Gastroesophageal sphincter (tissue), 4 donors: ENCODE results near the gene ACER2. TPM values are rescaled to one million over a fixed set of nuclear protein-coding genes. Genes with fewer than 3 reads are reported as not detected.
"Not testable (repeated sequence)": the region's sequence is repeated elsewhere in the genome, so short reads cannot be mapped to it uniquely, and the experiment has no call there.

Experiments
- ATAC-seq: fragments of 150-250 bp; one replicate; pipeline ENCODE4 v1.9.1; 2016; ENCODE audit warnings: mild to moderate bottlenecking, moderate library complexity
- H3K27ac ChIP-seq, 4 donors: fragments of 200-600 bp; sonication (generic) in 3 of 4; 1 replicate in 3 of 4; 2 replicates in 1 of 4; pipeline ENCODE4 v1.5.1; 2016 to 2019
- H3K27me3 ChIP-seq: fragments of 200-600 bp; sonication (generic); one replicate; pipeline ENCODE4 v1.5.1; 2019
- H3K36me3 ChIP-seq, 2 donors: fragments of 200-600 bp; sonication (generic); one replicate each; pipeline ENCODE4 v1.5.1; 2019; ENCODE audit warnings: control low read depth in 1 of 2
- H3K4me1 ChIP-seq, 3 donors: fragments of 200-600 bp; sonication (generic); 1 replicate in 2 of 3; 2 replicates in 1 of 3; pipeline ENCODE4 v1.5.1; 2016 to 2019; ENCODE audit warnings: control low read depth in 2 of 3
- H3K4me3 ChIP-seq, 2 donors: fragments of 200-600 bp; sonication (generic); one replicate each; pipeline ENCODE4 v1.5.1; 2019; ENCODE audit warnings: mild to moderate bottlenecking in 1 of 2, moderate library complexity in 1 of 2
- H3K9me3 ChIP-seq, 3 donors: fragments of 200-600 bp; sonication (generic); one replicate each; pipeline ENCODE4 v1.5.1; 2017 to 2019; ENCODE audit warnings: control low read depth in 2 of 3
- CTCF ChIP-seq, 4 experiments: fragments of 200-600 bp in 2 of 4; fragments of 450-650 bp in 2 of 4; sonication (generic) in 1 of 4; IDR thresholded peaks; one replicate each; pipeline ENCODE4 v1.5.1; 2017 to 2019; ENCODE audit warnings: antibody characterized with exemption in 4 of 4, mild to moderate bottlenecking in 2 of 4, moderate library complexity in 2 of 4
- EP300 ChIP-seq: sonication (generic); formaldehyde crosslinking; IDR thresholded peaks from one replicate; pipeline ENCODE4 v1.6.1; 2017; ENCODE audit warnings: antibody characterized with exemption, mild to moderate bottlenecking
- POLR2A ChIP-seq, 2 donors: fragments of 450-650 bp; IDR thresholded peaks; one replicate each; pipeline ENCODE4 v1.6.1; 2017; ENCODE audit warnings: antibody characterized with exemption in 2 of 2, mild to moderate bottlenecking in 2 of 2, moderate library complexity in 1 of 2
- POLR2AphosphoS5 ChIP-seq: sonication (generic); formaldehyde crosslinking; IDR thresholded peaks from one replicate; pipeline ENCODE4 v1.6.1; 2017; ENCODE audit warnings: antibody characterized with exemption
- WGBS, 2 donors: methylation state at CpG; one replicate each; pipeline ENCODE4 v1.1.5; 2018; ENCODE audit warnings: low coverage in 1 of 2; 5-methylcytosine and 5-hydroxymethylcytosine counted together
- total RNA-seq, 4 donors: library from RNA; depleted of rRNA; stranded (reverse); fragments of >200 nt; gene quantifications; one replicate each; pipeline ENCODE4 v1.1.0, GENCODE V29; 2016

The ACER2 gene
- total RNA-seq, 4 donors from 2014 or later = 2.4 to 6.1 (median 3.2) TPM

DNA sequence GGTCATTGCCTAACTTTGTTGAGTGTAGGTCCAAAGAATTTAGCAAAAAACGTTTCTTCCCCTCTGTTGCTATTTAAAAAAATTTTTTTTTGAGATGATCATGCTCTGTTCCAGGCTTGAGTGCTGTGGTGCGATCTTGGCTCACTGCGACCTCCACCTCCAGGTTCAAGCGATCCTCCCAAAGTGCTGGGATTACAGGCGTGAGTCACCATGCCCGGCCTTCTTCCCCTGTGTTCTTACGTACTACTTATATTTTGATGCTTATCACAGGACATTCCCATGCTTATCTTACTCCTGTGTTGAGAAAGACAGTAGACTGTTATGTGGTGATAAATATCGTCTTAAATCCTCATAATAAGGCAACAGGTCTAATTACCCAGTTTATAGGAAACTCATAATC, 2.5 kb downstream of the ACER2 start:
- 88 to 92% methylated on average over 5 to 8 of the region's 8 CpGs for WGBS, 2 donors
- no peak for TF ChIP-seq POLR2AphosphoS5
- no peak for TF ChIP-seq EP300
- TF ChIP-seq POLR2A (IDR thresholded peaks at IDR 0.05) = no peak
- no peak for TF ChIP-seq CTCF (IDR thresholded peaks at IDR 0.05)
- ATAC-seq = no peak
- H3K4me1 ChIP-seq = peaks cover 0 to 23% (median 7%) of the 10 kb centered on the region in 3 donors
- H3K9me3 ChIP-seq = no peaks in the 10 kb centered on the region
- no peaks in the 10 kb centered on the region for H3K36me3 ChIP-seq
- no peaks in the 10 kb centered on the region for H3K27me3 ChIP-seq
- no peak overlapping the region for H3K4me3 ChIP-seq
- H3K27ac ChIP-seq = no peak overlapping the region

GRCh38 chr9:19413456-19413855, 4.6 kb downstream of the ACER2 start:
- ATAC-seq, H3K36me3 ChIP-seq, H3K27me3 ChIP-seq, H3K9me3 ChIP-seq, H3K4me3 ChIP-seq, H3K27ac ChIP-seq: not testable (repeated sequence)
- WGBS, 2 donors = 82% methylated on average over 3 of the region's 3 CpGs; no CpG with 5 or more reads in 1 of the 2 donors
- H3K4me1 ChIP-seq = peaks cover 0 to 14% (median 7%) of the 10 kb centered on the region in 3 donors

- Histone ChIP-seq H3K4me3 (no peak overlapping the region), H3K4me1 (no peaks in the 10 kb centered on the region), H3K36me3 (no peaks in the 10 kb centered on the region), H3K9me3 (no peaks in the 10 kb centered on the region), H3K27ac (no peak overlapping the region), H3K27me3 (no peaks in the 10 kb centered on the region)
- WGBS, 2 donors = 94 to 100% methylated on average over 2 of the region's 2 CpGs
- TF ChIP-seq POLR2A (IDR thresholded peaks at IDR 0.05) (no peak), CTCF (IDR thresholded peaks at IDR 0.05) (no peak), POLR2AphosphoS5 (no peak), EP300 (no peak)
- ATAC-seq = no peak
Observed at GRCh38 chr9:19416143-19416542, 7.3 kb downstream of the ACER2 start.

DNA sequence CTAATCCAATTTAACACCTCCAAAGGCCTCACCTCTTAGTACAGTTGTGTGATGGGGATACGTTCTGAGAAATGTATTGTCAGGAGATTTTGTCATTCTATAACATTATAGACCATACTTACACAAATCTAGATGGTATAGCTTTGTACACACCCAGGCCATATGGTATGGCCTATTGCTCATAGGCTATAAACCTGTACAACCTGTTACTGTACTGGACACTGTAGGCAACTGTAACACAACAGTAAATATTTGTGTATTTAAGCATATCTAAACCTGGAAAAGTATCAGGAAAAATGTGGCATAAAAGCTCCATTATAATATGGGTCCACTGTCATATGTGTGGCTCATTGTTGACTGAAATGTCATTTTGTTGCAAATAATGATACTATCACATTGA, 12.1 kb downstream of the ACER2 start:
- ATAC-seq = no peak
- Histone ChIP-seq H3K4me1 (no peaks in the 10 kb centered on the region), H3K27ac (no peak overlapping the region), H3K36me3 (peaks cover 0 to 16% of the 10 kb centered on the region in 2 donors), H3K4me3 (no peak overlapping the region), H3K27me3 (no peaks in the 10 kb centered on the region), H3K9me3 (no peaks in the 10 kb centered on the region)
- no peak for TF ChIP-seq POLR2AphosphoS5
- TF ChIP-seq CTCF (IDR thresholded peaks at IDR 0.05) = no peak
- no peak for TF ChIP-seq POLR2A (IDR thresholded peaks at IDR 0.05)
- no peak for TF ChIP-seq EP300
- 90 to 100% methylated on average over 1 of the region's 1 CpG for WGBS, 2 donors

DNA sequence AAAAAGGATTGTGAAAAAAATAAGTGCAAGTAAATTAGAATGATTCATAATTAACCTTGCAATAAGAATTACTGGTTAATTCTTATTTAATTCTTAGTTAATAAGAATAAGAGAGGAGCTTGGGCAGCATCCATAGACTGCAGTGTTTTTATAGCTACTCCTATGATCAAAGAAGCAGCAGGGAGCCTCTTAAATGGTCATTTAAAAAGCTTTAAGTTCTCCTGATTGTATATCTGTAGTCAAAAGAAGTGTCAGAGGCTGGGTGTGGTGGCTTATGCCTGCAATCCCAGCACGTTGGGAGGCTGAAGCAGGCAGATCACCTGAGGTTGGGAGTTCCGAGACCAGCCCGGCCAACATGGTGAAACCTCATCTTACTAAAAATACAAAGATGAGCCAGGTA, 14.4 kb downstream of the ACER2 start:
- no peak overlapping the region for H3K27ac ChIP-seq

GRCh38 chr9:19424176-19424779, 15.5 kb downstream of the ACER2 start:
- Histone ChIP-seq H3K4me3 (no peak overlapping the region), H3K9me3 (no peaks in the 10 kb centered on the region), H3K27me3 (no peaks in the 10 kb centered on the region), H3K4me1 (no peaks in the 10 kb centered on the region), H3K36me3 (peaks cover 0 to 30% of the 10 kb centered on the region in 2 donors), H3K27ac (no peak overlapping the region)
- 43 to 48% methylated on average over 3 of the region's 3 CpGs for WGBS, 2 donors
- ATAC-seq = no peak
- TF ChIP-seq EP300 (no peak), POLR2A (IDR thresholded peaks at IDR 0.05) (no peak), POLR2AphosphoS5 (no peak), CTCF (IDR thresholded peaks at IDR 0.05) (no peak)

More for the DNA sequence above, 14.4 kb downstream of the ACER2 start:
- no peaks in the 10 kb centered on the region for H3K9me3 ChIP-seq
- no peak for ATAC-seq
- no peak overlapping the region for H3K4me3 ChIP-seq
- no peaks in the 10 kb centered on the region for H3K4me1 ChIP-seq
- 80 to 91% methylated on average over 1 to 3 of the region's 3 CpGs for whole genome bisulfite sequencing, 2 donors
- no peaks in the 10 kb centered on the region for H3K27me3 ChIP-seq
- no peak for TF ChIP-seq EP300
- peaks cover 0 to 30% of the 10 kb centered on the region in 2 donors for H3K36me3 ChIP-seq
